ENCODE measurements around the gene CEP85.

The CEP85 gene

GRCh38 chr1:26189751-26190275 lies 44.2 kb upstream of the CEP85 start:
- no peak for DNase-seq (ENCODE audit: low read depth, low spot score)
- no peak overlapping the region for H3K4me3 ChIP-seq (ENCODE audit: low read depth, low read length)
- POLR2A ChIA-PET = no interaction called here
- CTCF ChIA-PET = interaction anchor here (1.0 to 3.6 kb wide), 4 partner anchors 15 to 174 kb away, joined by 3 to 13 read pairs (median 6); partner anchors contain the start of genes C1orf232 and ZNF593
- no peak for TF ChIP-seq CTCF (IDR thresholded peaks at IDR 0.05; ENCODE audit: insufficient read depth, low read length, missing control alignments)

GRCh38 chr1:26190373-26190987 lies 43.5 kb upstream of the CEP85 start, which contains the start of gene CATSPER4:
CATSPER4 (plus strand) TSS chr1:26190602; CDS start chr1:26190628, 26 bp downstream.
- DNase-seq (ENCODE audit: low read depth, low spot score) = no peak
- CTCF ChIA-PET = interaction anchor here (0.7 to 3.6 kb wide), 5 partner anchors 16 to 174 kb away, joined by 3 to 13 read pairs (median 4); partner anchors contain the start of genes C1orf232 and ZNF593

GRCh38 chr1:26191739-26192138 lies 42.3 kb upstream of the CEP85 start:
- ChIA-PET POLR2A (no interaction called here), CTCF (interaction anchor here (0.7 to 3.6 kb wide), 5 partner anchors 9 to 130 kb away, joined by 3 to 13 read pairs (median 5); partner anchors contain the start of genes C1orf232 and ZNF593)
- no peak for TF ChIP-seq CTCF (IDR thresholded peaks at IDR 0.05; ENCODE audit: insufficient read depth, low read length, missing control alignments)
- no peak for DNase-seq (ENCODE audit: low read depth, low spot score)
- H3K4me3 ChIP-seq (ENCODE audit: low read depth, low read length) = no peak overlapping the region

More at GRCh38 chr1:26190373-26190987, 43.5 kb upstream of the CEP85 start, which contains the start of gene CATSPER4:
- POLR2A ChIA-PET = no interaction called here
- H3K4me3 ChIP-seq (ENCODE audit: low read depth, low read length) = no peak within 1 kb of the TSS
- no peak for TF ChIP-seq CTCF (IDR thresholded peaks at IDR 0.05; ENCODE audit: insufficient read depth, low read length, missing control alignments)

- ChIA-PET POLR2A (interaction anchor here (0.7 kb wide), 1 partner anchor 9 kb away, joined by 4 read pairs; no protein-coding TSS in a partner anchor), CTCF (interaction anchor here (1.9 kb wide), 1 partner anchor 27 kb away, joined by 6 read pairs; the partner anchor contains the start of genes C1orf232 and ZNF593)
- DNase-seq (ENCODE audit: low read depth, low spot score) = no peak
- no peak overlapping the region for H3K4me3 ChIP-seq (ENCODE audit: low read depth, low read length)
- no peak for TF ChIP-seq CTCF (IDR thresholded peaks at IDR 0.05; ENCODE audit: insufficient read depth, low read length, missing control alignments)
Observed at GRCh38 chr1:26195805-26196204, 38.2 kb upstream of the CEP85 start.

- CTCF ChIA-PET = interaction anchor here (0.8 to 1.9 kb wide), 2 partner anchors 15 to 28 kb away, joined by 3 to 6 read pairs; partner anchors contain the start of genes C1orf232 and ZNF593
- no peak overlapping the region for H3K4me3 ChIP-seq (ENCODE audit: low read depth, low read length)
- DNase-seq (ENCODE audit: low read depth, low spot score) = no peak
- POLR2A ChIA-PET = no interaction called here
- TF ChIP-seq CTCF (IDR thresholded peaks at IDR 0.05; ENCODE audit: insufficient read depth, low read length, missing control alignments) = no peak
Observed at GRCh38 chr1:26197301-26197700, 36.7 kb upstream of the CEP85 start.

- no peak for DNase-seq (ENCODE audit: low read depth, low spot score)
- TF ChIP-seq CTCF (IDR thresholded peaks at IDR 0.05; ENCODE audit: insufficient read depth, low read length, missing control alignments) = no peak
- POLR2A ChIA-PET = no interaction called here
- no peak overlapping the region for H3K4me3 ChIP-seq (ENCODE audit: low read depth, low read length)
- CTCF ChIA-PET = interaction anchor here (0.8 to 1.9 kb wide), 2 partner anchors 15 to 29 kb away, joined by 3 to 6 read pairs; partner anchors contain the start of genes C1orf232 and ZNF593
Observed at GRCh38 chr1:26197813-26198212, 36.2 kb upstream of the CEP85 start.

Measured in AG04449 (cell line).